ENCODE results near the gene GALNT13.

Gene GALNT13

GRCh38 chr2:154443919-154444318 is 572.2 kb downstream of the GALNT13 start:
- TF ChIP-seq CTCF (IDR thresholded peaks at IDR 0.05): no peak
- TF ChIP-seq ZFX (IDR thresholded peaks at IDR 0.05; ENCODE audit: borderline replicate concordance): no peak
- H3K27ac ChIP-seq: no peak overlapping the region

GRCh38 chr2:154446324-154446723 is 574.6 kb downstream of the GALNT13 start:
- TF ChIP-seq CTCF (IDR thresholded peaks at IDR 0.05) (no peak), ZFX (IDR thresholded peaks at IDR 0.05; ENCODE audit: borderline replicate concordance) (no peak)
- peak overlapping the region; percentile 86; the same call in 1 of the 2 replicates for H3K27ac ChIP-seq

- TF ChIP-seq CTCF (IDR thresholded peaks at IDR 0.05) (no peak), ZFX (IDR thresholded peaks at IDR 0.05; ENCODE audit: borderline replicate concordance) (no peak)
- H3K27ac ChIP-seq: peak overlapping the region; percentile 86
These were observed 576.2 kb downstream of the GALNT13 start for GRCh38 chr2:154447727-154448418.

- TF ChIP-seq ZFX (IDR thresholded peaks at IDR 0.05; ENCODE audit: borderline replicate concordance) (no peak), CTCF (IDR thresholded peaks at IDR 0.05) (no peak)
- peak overlapping the region; percentile 86 for H3K27ac ChIP-seq
These were observed 578.4 kb downstream of the GALNT13 start for GRCh38 chr2:154449951-154450658.

- no peak for TF ChIP-seq ZFX (IDR thresholded peaks at IDR 0.05; ENCODE audit: borderline replicate concordance)
- no peak for TF ChIP-seq CTCF (IDR thresholded peaks at IDR 0.05)
- H3K27ac ChIP-seq: no peak overlapping the region
These were observed 580.7 kb downstream of the GALNT13 start for GRCh38 chr2:154452471-154452870.

GRCh38 chr2:154452906-154453493 is 581.3 kb downstream of the GALNT13 start:
- no peak overlapping the region for H3K27ac ChIP-seq
- no peak for TF ChIP-seq ZFX (IDR thresholded peaks at IDR 0.05; ENCODE audit: borderline replicate concordance)
- peak; percentile 44 for TF ChIP-seq CTCF (IDR thresholded peaks at IDR 0.05)

GRCh38 chr2:154455166-154455565 is 583.4 kb downstream of the GALNT13 start:
- no peak for TF ChIP-seq CTCF (IDR thresholded peaks at IDR 0.05)
- TF ChIP-seq ZFX (IDR thresholded peaks at IDR 0.05; ENCODE audit: borderline replicate concordance): no peak
- H3K27ac ChIP-seq: no peak overlapping the region
